Peyer's patch (tissue), 4 donors: Measurements from ENCODE around the gene SYT8.

Experiments
- POLR2A ChIP-seq, 2 donors: fragments of 450-650 bp; IDR thresholded peaks; one replicate each; pipeline ENCODE4 v1.5.1; 2017; ENCODE audit warnings: antibody characterized with exemption in 2 of 2, mild to moderate bottlenecking in 2 of 2, moderate library complexity in 2 of 2
- TF ChIP-seq, protein P1 (sequence below), 6 experiments: fragments of 450-650 bp in 4 of 6; fragments of 200-600 bp in 2 of 6; sonication (generic) in 1 of 6; IDR thresholded peaks; one replicate each; pipeline ENCODE4 v1.5.1; 2017 to 2019; ENCODE audit warnings: antibody characterized with exemption in 6 of 6, mild to moderate bottlenecking in 3 of 6, moderate library complexity in 1 of 6

- TF ChIP-seq, protein P1, sequence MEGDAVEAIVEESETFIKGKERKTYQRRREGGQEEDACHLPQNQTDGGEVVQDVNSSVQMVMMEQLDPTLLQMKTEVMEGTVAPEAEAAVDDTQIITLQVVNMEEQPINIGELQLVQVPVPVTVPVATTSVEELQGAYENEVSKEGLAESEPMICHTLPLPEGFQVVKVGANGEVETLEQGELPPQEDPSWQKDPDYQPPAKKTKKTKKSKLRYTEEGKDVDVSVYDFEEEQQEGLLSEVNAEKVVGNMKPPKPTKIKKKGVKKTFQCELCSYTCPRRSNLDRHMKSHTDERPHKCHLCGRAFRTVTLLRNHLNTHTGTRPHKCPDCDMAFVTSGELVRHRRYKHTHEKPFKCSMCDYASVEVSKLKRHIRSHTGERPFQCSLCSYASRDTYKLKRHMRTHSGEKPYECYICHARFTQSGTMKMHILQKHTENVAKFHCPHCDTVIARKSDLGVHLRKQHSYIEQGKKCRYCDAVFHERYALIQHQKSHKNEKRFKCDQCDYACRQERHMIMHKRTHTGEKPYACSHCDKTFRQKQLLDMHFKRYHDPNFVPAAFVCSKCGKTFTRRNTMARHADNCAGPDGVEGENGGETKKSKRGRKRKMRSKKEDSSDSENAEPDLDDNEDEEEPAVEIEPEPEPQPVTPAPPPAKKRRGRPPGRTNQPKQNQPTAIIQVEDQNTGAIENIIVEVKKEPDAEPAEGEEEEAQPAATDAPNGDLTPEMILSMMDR (IDR thresholded peaks at IDR 0.05) = no peak
- no peak for TF ChIP-seq POLR2A (IDR thresholded peaks at IDR 0.05)
These were observed 7.6 kb downstream of the SYT8 start for GRCh38 chr11:1842149-1843097.
